OCI-LY3 (cell line): ENCODE measurements around the gene AUTS2.

ENCODE experiments used
- CTCF ChIP-seq: fragments of 200-600, 300-600 bp; sonication (generic); IDR thresholded peaks from 2 replicates; pipeline ENCODE4 v1.5.1; 2014; ENCODE audit warnings: antibody characterized with exemption, low read length, low read depth
- EZH2phosphoT487 ChIP-seq: fragments of 200-600 bp; shearing (Covaris generic); IDR thresholded peaks from 2 replicates; pipeline ENCODE4 v1.6.1; 2018; ENCODE audit warnings: antibody characterized with exemption, mixed run types, low read depth

GRCh38 chr7:70673778-70674570 is 1075.7 kb downstream of the AUTS2 start:
- TF ChIP-seq CTCF (no peak), EZH2phosphoT487 (no peak)
